ENCODE measurements around the gene ZNF783.
"Not testable (repeated sequence)": the region's sequence is repeated elsewhere in the genome, so short reads cannot be mapped to it uniquely, and the experiment has no call there.

Gene ZNF783

DNA sequence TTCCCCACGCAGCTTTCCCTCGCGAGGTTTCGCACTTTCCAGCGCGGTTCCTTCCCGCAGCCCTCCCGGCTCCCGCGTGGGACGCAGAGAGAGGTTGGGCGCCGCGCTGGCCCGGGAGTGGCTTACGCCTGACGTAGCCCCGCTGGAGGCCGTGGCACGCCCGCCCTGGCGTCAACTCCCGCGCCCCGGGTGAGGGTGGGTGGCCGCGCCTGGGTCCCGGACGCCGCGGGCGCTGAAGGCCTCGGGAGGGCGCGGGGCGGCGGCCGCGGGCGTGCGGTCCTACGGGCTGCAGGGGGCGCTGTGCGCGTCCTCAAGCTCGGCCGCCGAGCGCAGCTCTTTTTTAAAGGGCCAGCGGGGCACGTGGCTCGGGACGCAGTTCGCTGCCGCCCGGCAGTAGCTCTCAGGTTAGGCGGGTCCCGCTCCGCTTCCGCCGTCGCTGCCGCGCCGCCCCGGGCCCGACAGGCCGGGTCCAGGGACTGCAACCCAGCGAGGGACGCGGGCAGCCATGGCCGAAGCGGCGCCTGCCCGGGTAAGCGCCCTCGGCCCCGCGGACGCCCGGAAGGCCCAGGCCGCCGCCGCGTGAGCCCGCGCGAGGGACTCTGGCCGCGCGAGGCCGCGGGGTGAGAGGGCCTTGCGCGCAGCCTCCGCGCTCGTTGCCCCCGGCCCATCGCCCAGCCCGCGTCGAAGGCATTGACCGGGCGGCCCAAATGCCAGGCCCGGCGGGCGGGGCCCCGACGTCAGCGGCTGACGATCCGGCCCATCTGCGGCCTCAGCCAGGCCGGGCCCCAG, at the start of gene ZNF783:
Gene ZNF783 (plus strand): TSS at position 368 of the 789 bp plus-strand sequence. CDS start 138 bp downstream, at position 506.
- peak; percentile 67 for DNase-seq

DNA sequence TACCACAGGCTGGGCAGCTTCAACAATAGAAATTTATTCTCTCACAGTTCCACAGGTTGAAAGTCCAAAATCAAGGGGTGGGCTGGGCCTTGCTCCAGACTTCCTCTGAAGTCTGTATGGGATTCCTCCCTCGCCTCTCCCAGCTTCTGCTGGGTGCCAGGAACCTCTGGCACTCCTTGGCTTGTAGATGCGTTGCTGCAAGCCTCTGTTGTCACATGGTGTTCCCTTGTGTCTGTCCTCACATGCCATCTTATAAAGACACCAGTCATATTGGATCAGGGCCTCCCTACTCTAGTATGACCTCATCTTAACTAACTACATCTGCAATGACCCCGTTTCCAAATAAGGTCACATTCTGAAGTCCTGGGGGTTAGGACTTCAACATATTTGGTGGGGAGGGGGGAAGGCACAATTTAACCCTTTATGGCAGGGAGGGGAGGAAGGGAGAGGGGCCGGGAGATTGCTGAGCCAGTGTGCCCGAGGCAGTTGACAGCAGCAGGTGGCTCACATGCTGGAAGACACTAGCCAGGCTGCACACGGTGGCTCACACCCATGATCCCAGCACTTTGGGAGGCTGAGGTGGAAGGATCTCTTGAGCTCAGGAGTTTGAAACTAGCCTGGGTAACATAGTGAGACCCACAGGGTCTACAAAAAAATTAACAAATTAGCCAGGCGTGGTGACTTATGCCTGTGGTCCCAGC, 47.8 kb upstream of the ZNF783 start:
- no peak for DNase-seq

DNA sequence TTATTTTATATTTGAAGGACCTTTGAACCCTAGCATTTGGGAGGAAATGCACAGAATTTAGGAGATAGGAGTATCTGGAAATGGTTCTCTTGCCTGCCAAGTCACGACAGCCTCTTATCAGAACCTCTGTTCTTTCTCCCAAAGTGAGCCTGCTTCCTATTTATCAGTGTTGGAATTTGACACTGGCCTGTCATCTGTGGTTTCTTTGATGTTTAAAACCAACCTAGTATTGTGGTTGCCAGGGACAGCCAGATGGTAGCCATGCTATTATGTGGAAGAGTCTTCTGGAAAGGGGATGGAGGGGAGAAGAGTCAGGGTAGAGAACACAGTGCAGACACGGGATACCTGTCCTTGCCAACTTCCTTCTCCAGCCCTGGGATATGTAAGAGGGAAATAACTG, 45.6 kb upstream of the ZNF783 start:
- no peak for DNase-seq

DNA sequence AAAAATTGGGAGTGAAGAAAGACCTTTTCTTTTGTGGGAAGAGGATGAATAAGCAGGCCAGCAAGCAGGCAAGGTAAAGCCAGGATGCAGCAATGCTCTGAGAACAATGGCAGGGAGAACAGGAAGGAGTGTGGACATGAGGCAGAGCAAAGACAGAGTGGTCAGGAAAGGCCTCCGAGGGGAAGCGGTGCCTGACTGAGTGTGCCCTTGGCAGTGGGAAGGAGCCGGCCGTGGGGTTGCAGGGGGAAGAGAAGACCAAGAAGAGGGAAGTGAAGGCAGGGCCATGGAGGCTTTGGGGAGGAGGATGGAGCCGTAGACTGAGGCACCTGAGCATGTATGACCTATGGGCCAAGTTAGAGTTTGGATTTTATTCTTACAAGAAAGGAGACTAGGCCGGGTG, 44.4 kb upstream of the ZNF783 start:
- no peak for DNase-seq

DNA sequence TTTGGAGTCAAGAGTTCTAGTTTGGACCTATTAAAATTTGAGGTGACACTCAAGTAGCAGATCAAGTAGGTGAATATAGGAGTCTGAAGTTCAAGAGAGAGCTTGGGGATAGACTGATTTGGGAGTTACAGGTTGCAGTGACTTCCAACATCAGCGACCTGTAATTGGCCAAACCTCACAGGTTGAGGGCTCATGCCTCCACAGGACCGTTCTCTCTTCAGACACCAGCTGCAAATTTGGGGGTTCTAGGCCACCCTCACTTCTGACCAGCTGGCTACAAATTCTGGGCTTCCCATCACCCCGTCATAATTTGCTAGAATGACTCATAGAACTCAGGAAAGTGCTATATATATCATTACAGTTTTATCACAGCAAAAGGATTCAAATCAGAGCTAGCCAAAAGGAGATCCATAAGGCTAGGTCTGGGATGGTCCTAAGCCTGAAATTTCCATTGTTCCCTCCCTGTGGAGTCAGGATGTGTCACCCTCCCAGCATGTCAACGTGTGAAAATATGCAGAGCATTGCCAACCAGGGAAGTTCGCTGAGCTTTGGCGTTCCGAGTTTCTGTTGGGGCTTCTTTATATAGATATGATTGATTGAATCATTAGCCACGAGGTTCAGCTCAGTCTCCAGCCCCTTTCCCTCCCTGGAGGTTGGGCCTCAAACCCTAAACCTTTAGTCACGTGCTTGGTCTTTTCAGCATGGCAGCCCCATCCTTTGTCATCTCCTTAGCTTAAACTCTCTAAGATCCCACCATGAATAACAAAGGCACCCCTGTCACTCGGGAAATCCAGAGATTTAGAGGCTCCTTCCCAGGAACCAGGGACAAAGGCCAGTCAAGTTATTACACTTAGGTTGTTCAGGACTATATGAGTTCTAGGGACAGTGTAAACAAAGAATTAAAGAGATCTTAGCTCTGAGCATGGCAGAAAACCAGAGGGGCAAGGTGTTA, 43.3 kb upstream of the ZNF783 start:
- no peak for DNase-seq

DNA sequence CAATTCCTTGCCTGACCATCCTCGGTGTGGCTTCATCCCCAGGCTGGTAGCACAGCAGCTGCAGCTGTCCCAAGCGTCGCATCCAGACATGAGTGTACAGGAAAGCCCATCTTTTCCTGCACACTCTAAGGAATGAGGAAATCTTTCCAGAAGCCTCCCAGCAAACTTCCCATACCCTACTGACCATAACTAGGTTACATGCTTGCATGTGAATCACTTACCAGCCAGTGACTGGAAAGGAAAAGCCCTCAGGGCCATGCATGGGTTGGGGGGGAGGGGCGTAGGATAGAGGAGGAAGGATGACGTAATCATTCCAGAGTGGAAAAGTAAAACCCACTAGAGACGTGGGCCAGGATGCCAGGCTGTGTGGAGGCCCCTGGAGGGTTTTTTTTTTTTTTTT, 41.5 kb upstream of the ZNF783 start:
- no peak for DNase-seq

DNA sequence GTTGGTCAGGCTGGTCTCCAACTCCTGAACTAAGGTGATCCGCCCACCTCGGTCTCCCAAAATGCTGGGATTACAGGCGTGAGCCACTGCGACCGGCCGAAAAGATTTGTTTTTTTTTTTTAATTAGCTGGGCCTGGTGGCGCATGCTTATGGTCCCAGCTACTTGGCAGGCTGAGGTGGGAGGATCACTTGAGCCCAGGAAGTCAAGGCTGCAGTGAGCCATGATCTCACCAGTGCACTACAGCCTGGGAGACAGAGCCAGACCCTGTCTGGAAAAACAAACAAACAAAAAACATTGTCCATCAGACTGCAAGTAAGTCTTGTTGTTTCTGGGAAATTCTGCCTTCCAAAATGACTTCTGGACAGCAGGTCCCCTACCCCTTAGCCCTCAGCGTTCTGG, 38.8 kb upstream of the ZNF783 start:
- no peak for DNase-seq

DNA sequence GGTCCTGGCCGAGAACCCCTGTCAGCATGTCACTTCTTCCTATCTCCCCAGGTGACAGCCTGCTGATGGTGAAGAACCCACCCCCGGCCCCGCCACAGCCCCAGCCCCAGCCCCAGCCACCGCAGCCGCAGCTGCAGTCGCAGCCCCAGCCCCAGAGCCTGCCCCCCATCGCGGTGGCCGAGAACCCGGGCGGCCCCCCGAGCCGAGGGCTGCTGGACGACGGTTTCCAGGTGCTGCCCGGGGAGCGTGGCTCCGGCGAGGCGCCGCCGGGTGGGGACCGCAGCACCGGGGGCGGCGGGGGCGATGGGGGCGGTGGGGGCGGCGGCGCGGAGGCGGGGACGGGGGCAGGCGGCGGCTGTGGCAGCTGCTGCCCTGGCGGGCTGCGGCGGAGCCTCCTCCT, 38.2 kb upstream of the ZNF783 start:
- no peak for DNase-seq

DNA sequence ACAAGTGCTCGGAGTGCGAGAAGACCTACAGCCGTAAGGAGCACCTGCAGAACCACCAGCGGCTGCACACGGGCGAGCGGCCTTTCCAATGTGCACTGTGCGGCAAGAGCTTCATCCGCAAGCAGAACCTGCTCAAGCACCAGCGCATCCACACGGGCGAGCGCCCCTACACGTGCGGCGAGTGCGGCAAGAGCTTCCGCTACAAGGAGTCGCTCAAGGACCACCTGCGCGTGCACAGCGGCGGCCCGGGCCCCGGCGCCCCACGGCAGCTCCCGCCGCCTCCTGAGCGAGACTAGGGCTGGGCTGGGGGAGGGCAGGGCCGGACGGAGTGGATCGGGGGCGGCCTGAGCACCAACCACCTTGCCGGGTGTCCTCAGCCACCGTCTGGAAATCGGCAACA, 37.6 kb upstream of the ZNF783 start:
- no peak for DNase-seq

DNA sequence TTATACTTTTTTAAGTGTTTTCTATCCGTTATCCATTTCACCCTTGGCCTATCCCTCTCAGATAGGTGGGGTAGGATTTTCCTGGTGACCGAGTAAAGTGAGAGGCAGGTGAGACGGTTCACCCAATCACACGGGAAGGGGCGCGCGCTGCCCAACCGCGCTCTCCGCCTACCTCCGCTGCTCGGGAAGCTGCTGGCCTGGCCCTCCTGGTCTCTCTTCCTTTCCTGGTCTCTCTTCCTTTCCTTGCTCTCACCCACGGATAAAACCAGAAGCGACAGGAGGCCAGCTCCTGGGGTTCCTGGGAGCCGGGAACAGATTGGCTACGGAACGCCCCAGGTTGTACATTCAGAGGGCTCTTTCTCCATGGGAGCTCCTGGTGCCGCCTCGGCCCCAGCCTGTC, 36.9 kb upstream of the ZNF783 start:
- no peak for DNase-seq

DNA sequence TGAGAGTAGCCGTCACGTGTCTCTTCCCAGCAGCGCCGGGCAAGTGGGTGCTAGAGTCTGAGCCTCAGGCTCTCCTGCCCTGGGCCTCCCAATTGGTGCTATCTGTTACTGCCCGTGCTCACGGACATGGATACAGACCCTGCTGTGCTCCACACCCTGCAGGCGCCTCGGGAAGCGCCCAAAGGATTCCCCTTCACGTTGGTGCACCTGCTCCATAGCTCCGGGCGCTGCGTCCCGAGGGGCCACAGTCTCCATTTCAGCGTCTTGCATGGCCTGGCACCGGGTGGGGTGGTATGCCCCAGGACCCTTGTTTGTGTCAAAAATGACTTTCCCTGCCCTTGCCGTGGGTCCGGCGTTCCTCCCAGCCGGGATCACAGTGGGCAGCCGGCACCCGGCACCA, 36.3 kb upstream of the ZNF783 start:
- DNase-seq = no peak

DNA sequence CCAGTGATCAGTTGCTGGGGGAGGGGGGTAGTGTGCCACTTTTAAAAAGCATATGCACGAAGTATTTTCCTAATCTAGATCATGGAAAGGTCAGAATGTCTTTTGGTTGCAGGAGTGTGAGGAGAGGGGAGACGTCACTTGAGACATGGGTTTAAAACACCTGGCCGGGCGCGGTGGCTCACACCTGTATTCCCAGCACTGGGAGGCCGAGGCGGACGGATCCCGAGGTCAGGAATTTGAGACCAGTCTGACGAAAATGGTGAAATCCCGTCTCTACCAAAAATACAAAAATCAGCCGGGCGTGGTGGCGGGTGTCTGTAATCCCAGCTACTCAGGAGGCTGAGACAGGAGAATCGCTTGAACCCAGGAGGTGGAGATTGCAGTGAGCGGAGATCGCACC, 35.6 kb upstream of the ZNF783 start:
- DNase-seq = not testable (repeated sequence)

DNA sequence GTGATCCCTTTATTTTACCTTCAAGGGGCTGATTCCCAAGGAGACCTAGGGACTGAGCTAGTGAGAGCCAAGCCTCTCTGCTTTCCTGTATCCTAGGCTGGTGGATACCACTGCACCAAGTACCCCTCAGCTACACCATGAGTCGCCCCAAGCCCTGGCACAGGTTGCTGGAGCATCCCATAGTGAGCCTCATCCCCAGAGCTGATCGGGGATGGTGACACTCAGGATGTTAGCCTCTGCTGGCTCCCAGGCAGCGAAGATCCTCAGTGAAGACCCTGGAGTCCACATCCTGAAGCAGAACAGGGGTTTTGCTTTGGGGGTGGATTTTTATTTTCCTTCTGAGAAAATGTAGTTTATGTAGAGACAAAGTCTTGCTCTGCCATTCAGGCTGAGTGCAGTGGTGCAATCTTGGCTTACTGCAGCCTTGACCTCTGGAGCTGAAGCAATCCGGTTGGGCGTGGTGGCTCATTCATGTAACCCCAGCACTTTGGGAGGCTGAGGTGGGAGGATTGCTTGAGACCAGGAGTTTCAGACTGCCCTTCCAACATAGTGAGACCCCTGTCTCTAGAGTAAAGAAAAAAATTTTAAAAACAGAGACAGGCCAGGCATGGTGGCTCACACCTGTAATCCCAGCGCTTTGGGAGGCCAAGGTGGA, 35.0 kb upstream of the ZNF783 start:
- no peak for DNase-seq

DNA sequence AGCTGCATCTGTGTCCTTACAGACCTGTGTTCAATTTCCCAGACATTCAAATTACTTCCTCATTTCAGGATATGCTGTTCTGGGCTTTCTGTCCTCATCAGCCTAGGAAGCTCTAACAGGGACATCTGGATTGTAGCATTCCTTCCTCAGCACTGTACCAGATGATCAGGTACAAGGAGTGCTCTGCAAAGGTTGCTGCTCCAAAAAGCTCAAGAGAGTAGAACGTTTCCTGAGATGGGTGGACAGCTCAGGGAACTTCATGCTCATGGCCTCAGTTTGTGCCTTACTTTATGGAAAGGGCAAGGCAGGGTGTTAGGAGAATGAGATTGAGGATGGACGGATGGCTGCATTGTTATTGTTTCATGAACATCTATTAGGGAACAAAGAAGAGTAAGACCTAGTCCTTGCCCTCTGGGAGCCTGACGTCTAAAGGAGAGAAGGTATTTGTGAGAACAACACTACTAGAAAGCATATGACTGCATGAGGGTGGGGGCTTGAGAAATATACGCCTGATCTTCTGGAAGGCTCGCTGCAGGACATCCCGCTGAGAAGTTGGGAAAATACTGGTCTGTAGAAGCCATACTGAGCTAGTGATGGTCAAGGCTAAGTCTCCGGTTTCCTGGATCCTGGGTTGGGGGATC, 33.0 kb upstream of the ZNF783 start:
- no peak for DNase-seq

DNA sequence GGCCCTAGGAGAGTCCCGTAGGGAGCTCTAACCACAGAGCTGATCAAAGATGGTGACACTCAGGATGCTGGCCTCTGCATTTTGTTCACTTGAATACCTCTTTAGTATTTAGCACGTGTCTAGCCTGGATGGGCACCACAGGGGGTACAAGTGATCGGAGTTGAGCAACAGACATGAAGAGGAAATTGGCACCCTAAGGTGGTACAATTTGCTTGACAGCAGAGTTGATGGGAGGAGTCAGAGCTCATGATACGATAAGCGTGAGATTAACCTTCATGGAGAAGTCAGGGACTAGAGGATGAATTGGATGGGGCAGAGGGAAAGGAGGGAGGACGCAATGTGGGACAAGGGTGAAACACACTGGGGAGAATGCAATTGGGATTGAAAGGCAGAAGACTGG, 32.5 kb upstream of the ZNF783 start:
- no peak for DNase-seq

DNA sequence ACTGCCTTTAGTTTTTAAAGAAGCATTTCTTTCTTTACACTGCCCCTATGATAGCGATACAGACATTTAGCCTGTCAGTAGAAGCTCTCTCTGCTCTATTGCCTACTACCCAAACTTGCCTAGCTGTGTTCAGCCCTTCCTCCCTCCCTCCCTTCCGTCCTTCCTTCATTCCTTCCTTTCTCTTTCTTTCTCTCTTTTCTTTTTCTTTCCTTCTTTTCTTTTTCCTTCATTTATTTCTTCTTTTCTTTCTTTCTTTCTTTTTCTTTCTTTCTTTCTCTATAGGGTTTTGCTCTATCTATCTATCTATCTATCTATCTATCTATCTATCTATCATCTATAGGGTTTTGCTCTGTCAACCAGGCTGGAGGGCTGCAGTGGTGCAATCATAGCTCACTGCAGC, 29.6 kb upstream of the ZNF783 start:
- DNase-seq = no peak

DNA sequence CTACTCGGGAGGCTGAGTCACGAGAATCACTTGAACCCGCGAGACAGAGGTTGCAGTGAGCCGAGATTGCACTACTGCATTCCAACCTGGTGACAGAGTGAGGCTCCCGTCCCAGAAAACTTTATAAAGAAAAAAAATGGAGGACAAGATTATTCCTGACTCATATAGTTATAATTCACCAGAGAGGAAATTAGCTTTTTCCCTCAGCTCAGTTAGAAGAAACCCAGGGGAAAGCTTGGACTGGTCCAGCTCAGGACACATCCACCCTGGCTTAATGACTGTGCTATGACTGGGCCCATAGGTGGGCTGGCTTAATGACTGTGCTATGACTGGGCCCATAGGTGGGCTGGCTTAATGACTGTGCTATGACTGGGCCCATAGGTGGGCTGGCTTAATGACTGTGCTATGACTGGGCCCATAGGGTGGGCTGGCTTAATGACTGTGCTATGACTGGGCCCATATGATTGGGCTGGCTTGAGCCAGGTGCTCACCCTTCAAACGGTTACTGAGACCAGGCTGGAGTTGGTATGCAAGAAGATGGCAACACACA, 28.3 kb upstream of the ZNF783 start:
- DNase-seq = not testable (repeated sequence)

DNA sequence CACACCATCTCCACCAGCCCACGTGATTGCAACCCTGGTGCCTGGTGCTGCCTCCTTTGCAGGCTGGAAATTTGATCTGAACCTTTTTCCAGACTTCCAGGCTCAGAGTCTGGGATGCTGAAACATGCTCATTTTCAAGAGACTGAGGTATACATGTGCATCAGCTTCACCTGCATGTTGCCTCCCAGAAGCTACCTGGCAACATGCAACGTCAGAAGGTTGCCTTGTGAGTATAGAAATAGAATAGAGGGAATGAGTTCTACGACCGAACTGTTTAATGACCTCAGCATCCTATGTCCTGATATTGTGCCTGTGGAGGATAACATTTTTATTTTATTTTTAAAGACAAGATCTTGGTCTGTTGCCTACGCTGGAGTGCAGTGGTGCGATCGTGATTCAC, 24.5 kb upstream of the ZNF783 start:
- DNase-seq = no peak

DNA sequence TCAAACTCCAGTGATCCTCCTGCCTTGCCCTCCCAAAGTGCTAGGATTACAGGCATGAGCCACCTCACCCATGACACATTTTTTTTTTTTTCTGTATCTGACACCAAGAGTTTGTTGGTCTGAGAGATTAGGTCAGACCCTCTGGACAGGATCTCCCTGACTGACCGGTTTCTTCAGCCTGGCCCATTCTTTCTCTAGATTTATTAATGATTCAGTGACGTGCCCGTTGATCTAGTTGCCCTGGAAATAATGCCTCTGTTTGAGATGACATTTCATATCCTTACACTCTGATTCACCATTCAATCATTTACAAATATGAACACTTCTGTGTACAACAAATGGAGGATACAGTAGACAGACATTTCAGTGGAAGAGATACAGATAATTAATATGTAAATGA, 23.9 kb upstream of the ZNF783 start:
- DNase-seq = no peak

DNA sequence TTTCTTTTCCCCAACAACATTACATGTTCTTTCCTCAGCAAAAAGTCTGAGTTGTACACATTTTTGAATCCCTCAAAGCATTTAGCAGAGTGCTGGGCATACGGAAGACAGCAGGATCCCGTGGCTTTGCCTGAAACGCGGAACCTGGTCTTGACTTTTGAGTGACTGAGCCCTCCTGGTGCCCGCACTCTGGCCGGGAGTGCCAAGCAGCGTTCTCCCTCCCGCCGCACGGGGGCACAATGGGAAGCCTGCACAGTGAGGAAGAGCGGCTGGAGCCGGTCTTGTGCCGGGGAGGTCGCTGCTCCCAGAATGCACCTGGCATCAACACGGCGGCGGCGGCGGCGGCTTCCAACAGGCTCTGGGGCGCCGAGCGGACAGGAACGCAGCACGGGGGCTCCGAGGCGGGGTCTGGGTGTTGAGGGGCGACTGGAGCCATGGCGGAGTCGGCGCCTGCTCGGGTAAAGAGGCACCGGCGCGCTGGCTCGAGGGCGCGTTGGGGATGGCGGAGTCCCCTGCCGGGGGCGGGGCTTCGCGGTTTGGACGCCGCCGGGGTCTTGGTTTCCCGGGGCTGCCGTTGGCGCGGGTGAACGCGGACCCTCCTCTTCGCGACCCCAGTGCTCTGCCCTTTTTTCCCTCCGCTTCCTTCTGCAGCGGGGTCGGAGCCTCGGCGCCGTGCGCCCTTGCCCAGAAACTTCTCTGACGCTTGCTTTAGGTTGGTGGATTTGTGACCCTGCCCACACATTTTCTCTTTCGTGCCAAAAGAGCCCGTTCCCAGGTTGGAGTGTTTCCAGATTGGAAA, 22.5 kb upstream of the ZNF783 start, which contains the start of gene ZNF212:
Gene ZNF212 (plus strand): TSS at position 307 of the 799 bp plus-strand sequence. CDS start 128 bp downstream, at position 435.
- DNase-seq = peak; percentile 79

DNA sequence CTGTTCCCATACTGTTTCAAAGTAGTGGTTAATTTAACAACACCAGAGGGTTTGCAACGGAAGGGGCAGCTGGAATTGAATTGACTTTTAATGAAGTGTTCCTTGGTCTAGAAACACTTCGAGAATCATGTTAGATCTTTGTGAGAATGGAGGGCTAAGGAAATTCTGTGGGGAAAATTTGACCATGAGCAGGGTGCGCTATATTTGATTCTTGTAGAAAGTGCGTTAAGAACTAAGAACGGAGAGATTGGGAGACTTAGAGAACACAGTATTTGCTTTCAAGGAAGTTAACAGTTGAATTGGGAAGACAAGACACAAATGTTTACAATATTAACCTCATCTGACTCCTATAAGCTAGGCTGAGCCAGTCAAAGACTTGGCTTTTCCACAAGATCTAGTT, 21.4 kb upstream of the ZNF783 start:
- DNase-seq = no peak
